ENCODE data around the gene MBP.

MBP gene

GRCh38 chr18:77150588-77150987 lies 18.0 kb upstream of the MBP start:
- DNase-seq, result no peak

DNA sequence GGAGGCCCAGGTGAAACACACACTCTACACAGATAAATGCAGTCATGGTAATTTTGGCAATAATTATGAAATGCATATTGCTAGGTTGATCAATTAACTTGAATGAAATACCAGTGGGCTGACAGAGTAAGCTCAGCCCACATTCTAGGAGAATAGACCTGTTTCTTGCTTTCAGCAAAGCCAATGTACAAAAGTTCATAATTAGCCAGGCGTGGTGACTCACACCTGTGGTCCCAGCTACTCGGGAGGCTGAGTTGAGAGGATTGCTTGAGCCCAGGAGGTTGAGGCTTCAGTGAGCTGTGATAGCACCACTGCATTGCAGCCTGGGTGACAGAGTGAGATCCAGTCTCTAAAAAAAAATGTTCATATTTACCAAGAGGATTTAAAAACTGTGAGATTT lies 15.7 kb upstream of the MBP start:
- no peak for DNase-seq

DNA sequence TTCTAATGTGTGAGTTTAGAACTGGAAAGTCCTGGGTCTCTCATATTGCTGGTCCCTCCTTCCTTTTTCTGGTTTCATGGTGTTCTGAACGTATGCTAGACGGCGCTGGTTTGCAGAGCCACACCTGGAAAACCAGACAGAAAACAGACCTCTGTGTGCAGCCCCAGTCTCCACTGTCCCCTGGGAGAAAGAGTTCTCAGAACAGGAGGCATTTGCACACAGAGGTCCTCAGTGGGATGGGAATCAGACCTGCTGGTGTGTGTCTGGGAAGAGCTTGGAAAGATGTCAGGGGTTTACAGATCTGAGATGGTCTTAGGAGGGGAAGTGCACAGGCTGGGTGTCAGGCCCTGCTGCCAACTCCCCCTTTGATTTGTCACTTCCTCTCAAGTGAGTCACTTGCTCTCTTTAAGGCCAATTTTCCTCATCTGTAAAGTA lies 14.9 kb upstream of the MBP start:
- no peak for DNase-seq

DNA sequence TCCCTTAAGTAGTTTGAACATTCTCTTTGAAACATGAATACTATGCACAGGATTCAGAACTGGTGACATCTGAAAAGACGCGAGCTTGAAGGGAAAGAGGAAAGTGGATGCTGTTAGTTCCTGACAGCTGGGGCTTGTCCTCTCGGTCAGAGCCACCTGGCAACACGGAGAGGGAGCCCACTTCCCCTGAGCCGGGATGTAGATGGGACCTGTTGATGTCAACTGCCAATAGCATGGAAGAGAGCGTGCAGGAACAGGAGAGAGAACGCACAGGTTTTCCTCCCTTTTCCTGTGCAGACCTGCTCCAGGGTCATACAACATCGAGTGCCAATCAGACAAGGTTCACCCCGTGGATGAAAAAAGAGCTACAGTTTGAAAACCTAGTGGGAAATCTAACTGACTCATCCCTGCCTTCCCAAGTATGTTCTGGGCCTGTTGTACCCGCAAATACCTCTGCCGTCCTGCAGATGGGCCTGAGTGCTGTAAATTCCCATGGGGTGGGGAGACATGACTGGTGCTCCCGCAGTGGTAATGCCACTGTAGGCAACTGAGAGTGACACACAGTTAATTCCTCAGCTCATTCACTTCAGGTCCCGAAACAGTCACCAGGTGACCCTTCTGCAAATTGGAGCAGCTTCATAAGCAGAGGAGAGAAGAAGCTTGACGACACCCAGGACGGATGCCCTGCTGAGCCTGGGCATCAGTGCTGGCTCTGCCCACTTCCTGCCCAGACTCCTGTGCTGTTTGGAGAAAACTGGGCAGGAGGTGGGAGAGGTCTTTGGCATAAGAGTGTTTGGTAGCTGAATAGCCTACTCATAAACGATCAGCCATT lies 13.9 kb upstream of the MBP start:
- DNase-seq, result no peak

GRCh38 chr18:77145364-77145901 lies 12.8 kb upstream of the MBP start:
- no peak for DNase-seq

- no peak for DNase-seq
These were observed 12.0 kb upstream of the MBP start for GRCh38 chr18:77144451-77145118.

DNA sequence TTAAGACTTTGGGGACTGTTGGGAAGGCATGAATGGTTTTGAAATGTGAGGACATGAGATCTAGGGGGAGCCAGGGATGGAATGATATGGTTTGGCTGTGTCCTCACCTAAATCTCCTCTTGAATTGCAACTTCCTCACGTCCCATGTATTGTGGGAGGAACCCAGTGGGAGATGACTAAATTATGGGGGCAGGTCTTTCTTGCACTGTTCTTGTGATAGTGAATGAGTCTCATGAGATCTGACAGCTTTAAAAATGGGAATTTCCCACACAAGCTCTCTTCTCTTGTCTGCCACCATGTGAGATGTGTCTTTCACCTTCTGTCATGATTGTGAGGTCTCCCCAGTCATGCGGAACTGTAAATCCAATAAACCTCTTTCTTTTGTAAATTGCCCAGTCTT lies 11.5 kb upstream of the MBP start:
- no peak for DNase-seq

DNA sequence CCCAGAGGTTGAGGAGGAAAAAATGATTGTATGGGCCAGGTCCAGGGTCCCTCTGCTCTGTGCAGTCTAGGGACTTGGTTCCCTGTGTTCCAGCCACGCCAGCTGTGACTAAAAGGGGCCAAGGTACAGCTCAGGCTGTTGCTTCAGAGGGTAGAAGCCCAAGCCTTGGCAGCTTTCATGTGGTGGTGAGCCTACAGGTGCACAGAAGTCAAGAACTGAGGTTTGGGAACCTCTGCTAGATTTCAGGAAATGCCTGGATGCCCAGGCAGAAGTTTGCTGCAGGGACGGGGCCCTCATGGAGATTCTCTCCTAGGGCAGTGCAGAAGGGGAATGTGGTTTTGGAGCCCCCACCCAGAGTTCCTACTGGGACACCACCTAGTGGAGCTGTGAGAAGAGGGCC lies 10.6 kb upstream of the MBP start:
- DNase-seq, result no peak

DNA sequence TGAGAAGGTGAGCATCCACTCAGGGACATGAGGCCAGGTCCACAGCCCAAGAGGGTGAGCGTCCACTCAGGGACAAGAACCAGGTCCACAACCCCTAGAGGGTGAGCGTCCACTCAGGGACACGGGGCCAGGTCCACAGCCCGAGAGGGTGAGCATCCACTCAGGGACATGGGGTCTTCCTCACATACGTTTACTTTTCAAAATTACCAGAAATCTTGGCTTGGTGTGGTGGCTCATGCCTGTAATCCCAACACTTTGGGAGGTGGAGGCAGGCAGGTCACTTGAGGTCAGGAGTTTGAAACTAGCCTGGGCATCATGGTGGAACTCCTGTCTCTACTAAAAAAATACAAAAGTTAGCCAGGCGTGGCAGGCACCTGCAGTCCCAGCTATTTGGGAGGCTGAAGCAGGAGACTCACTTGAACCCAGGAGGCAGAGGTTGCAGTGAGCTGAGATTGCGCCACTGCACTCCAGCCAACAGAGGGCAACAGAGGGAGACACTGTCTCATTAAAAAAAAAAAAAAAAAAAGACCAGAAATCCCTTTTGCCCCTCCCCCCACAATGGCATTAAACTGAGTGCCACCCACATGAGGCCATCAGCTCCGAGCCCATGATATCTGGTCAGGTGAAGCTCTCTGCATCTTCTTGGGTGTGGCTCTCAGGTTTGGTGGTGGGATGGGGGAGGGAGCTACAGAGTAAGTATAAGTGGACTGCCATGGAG lies 9.0 kb upstream of the MBP start:
- no peak for DNase-seq

DNA sequence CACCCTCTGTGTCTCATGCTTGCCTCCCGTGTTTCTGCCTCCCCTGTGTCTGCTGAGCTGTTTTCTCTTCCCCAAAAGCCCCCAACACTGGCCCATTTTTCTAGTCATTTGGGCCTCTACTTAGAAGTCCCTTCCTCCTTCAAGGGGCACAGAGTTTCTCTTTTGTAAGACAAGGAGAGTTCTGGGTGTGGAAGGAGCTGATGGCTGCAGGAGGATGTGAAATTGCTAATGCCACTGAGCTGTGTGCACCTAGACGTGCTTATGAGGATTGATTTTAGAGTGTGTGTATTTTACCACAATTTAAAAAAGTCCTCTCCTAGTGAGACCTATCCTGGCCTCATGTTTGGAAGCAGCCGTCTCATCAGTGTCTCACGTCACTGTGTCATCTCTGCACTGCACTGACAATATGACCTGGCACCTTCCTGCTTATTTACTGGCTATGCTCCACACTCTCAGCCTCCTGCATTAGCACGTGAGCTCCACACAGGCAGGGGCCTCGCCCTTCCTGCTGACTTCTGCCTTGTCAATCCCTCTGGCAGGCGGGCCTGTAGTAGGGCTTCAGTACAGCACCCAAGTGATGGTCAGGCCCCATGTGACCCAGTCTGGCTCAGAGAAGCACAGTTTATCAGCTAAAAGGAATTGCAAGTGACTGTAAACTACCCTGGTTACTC lies 8.0 kb upstream of the MBP start:
- peak; percentile 17 for DNase-seq

DNA sequence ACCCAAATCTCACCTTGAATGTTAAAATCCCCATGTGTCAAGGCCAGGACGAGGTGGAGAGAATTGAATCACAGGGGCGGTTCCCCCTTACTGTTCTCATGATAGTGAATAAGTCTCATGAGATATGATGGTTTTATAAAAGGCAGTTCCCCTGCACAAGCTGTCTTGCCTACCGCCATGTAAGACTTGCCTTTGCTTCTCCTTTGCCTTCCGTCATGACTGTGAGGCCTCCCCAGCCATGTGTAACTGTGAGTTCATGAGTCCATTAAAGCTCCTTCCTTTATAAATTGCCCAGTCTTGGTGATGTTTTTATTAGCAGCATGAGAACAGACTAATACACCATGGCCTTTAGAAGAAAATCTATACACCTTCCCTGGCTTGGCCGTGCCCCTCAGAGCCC lies 7.4 kb upstream of the MBP start:
- DNase-seq, result no peak

- DNase-seq, result no peak
These were observed 7.0 kb upstream of the MBP start for GRCh38 chr18:77139619-77140018.

GRCh38 chr18:77138270-77138669 lies 5.7 kb upstream of the MBP start:
- DNase-seq, result no peak

- DNase-seq, result no peak
These were observed 5.3 kb upstream of the MBP start for GRCh38 chr18:77137851-77138250.

GRCh38 chr18:77136871-77137665 lies 4.5 kb upstream of the MBP start:
- no peak for DNase-seq

DNA sequence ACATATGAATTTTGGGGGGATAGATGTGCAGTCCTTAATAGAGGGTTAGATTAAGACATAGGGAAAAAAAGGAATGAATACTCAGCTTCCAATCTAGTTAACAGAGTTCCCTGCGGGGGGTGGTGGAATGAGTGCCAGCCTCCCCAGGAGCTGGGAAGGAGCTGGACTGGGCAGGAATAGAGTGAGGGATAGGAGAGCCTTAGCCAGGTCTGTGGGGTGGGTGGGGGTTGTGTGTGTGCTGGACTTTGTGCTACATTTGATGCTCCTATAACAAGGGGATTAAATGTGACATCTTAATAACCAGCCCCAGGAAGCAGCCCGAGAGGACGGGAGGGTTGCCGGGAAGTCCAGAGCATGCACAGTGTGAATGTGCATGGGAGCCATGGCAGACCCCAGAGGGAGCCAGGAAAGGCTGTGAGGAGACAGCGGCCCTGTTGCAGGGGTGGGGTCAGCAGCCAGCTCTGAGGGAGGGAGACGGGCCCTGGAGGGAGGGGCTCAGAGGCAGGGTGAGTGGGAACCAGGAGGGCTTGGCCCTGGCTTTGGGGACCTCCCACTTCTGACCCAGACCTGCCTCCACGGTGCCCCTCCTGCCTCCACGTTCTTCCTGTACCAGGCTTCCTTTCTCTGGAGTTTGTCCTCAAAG lies 3.6 kb upstream of the MBP start:
- DNase-seq, result no peak

DNA sequence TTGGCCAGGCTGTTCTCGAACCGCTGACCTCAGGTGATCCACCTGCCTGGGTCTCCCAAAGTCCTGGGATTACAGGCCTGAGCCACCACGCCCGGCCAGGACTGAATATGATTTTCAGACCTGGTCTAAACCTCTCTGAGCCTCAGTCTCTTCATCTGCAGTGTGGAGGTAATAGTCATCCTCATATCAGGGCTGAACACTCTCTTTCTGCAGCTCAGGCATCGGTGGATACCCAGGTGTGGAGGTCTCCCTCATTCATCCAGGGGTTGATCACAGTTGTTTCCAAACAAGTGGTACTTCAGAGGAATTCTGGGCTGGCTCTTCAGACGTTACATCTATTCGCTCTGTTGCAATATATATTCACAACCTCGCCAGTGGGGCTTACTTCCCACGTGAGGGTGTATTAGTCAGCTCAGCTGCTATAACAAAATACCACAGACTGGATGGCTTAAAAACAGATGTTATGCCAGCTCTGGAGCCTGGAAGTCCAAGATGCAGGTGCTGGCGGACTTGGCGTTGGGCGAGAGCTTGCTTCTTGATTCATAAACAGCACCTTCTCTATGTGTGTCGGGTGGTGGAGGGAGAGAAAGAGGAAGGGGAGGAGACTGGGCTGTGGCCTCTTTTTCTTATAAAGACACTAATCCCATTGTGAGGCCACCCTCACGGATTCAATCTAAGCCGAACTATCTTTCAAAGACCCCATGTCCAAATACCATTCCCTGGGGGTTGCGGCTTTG lies 2.9 kb upstream of the MBP start:
- no peak for DNase-seq

- DNase-seq, result no peak
These were observed 2.0 kb upstream of the MBP start for GRCh38 chr18:77134611-77135010.

GRCh38 chr18:77133835-77134496 lies 1.4 kb upstream of the MBP start:
- DNase-seq, result no peak
